Muscle of leg (tissue), 11 donors: Measurements from ENCODE around the gene ZNF670. TPM values are rescaled to one million over a fixed set of nuclear protein-coding genes. Genes with fewer than 3 reads are reported as not detected.
A peak's percentile ranks its signal among the peaks of the same experiment; 100 is the strongest.

Experiments used
- DNase-seq: peaks from one replicate; pipeline ENCODE4 v3.0.0; 2013
- H3K27ac ChIP-seq: one replicate; pipeline ENCODE4 v1.5.1; 2013; ENCODE audit warnings: mild to moderate bottlenecking, low read length, control low read depth
- H3K27me3 ChIP-seq: one replicate; pipeline ENCODE4 v1.6.1; 2013; ENCODE audit warnings: low read length; ENCODE audit not compliant: control insufficient read depth, insufficient read depth
- H3K36me3 ChIP-seq: one replicate; pipeline ENCODE4 v1.6.1; 2013; ENCODE audit warnings: low read length; ENCODE audit not compliant: control insufficient read depth, insufficient read depth
- H3K4me1 ChIP-seq: one replicate; pipeline ENCODE4 v1.6.1; 2013; ENCODE audit warnings: low read length; ENCODE audit not compliant: control insufficient read depth, insufficient read depth
- H3K4me3 ChIP-seq: one replicate; pipeline ENCODE4 v1.5.1; 2013; ENCODE audit warnings: low read length, control low read depth
- H3K9me3 ChIP-seq: replicated peaks from 2 replicates; pipeline ENCODE4 v1.6.1; 2013; ENCODE audit warnings: low read depth, low read length; ENCODE audit not compliant: control insufficient read depth
- WGBS: methylation state at CpG from one replicate; pipeline ENCODE4 v1.1.5; 2013; ENCODE audit warnings: missing lambda C conversion rate; ENCODE audit not compliant: insufficient coverage; 5-methylcytosine and 5-hydroxymethylcytosine counted together
- polyA plus RNA-seq, 8 donors: library from polyadenylated mRNA; unstranded; fragments of 120-200 nt; gene quantifications; one replicate each; pipeline versions ENCODE4 v1.2.1 to v1.2.3, GENCODE V29; 2013; ENCODE audit warnings: inconsistent platforms in 1 of 8, low replicate concordance in 1 of 8; ENCODE audit not compliant: insufficient read length in 8 of 8, insufficient read depth in 1 of 8
- total RNA-seq: library from RNA; stranded (reverse); fragments of 120-200 nt; gene quantifications from one replicate; pipeline ENCODE4 v1.2.4, GENCODE V29; 2013

The ZNF670 gene
- total and polyA plus RNA-seq, 9 donors, result 2.1 to 3.5 (median 3.1) TPM

DNA sequence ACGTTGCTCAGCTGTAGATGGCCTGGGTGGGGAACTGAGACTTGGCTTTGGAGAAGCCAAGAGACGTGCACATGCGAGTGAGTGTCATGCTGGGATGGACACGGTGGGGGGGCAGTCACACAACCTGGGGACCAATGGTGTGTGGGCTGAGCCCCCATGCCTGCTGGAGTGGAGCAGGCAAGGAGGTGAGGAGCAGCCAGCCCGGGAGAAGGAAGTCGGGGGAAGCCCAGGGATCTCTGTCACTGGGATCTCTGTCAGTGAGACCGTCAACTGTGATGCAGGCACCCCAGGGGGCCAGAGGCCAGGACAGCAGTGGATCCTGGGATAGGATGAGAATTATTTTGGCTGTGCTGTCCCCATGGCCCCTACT, 36.5 kb upstream of the ZNF670 start:
- Histone ChIP-seq H3K9me3 (no peaks in the 10 kb centered on the region), H3K4me1 (peaks cover 13% of the 10 kb centered on the region), H3K4me3 (no peak overlapping the region), H3K27me3 (peaks cover 6% of the 10 kb centered on the region), H3K36me3 (no peaks in the 10 kb centered on the region), H3K27ac (no peak overlapping the region)
- 50% methylated on average over 6 of the region's 7 CpGs for WGBS
- DNase-seq, result no peak

DNA sequence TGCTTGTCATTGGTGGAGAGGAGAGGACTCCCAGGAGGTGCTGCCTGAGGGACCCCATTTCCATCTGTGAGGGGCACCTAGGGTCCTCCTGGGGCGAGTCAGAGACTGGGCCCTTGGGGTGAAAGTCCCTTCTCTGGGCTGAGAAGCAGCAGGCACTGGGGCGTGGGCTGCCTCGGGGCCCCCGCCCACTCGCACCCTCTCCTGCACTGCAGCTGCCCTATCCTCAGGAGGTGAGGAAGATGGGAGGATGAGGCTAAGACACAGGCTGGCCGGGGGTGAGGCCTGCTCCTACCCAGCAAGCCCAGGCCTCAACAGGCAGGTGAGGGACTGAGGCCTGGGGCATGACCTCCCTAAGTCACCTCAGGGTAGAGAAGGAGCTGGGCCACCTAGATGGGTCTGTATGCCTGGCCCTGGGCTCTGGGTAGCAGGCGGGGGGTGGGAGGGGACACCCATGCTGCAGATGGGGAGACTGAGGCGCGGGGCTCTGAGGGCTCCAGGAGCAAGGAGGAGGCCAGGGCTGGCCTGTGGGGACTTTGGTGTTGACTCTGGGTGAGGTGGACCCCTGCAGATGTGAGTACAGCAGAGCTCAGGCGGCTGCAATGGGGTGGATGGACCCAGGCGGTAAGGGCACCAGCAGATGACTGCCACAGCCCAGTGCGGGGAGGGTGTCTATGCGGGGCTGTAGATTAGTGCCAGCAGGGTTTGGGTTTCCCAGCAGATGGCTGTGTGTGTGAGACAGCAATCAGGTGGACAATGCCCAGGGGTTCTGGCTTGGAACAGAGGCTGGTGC, 35.9 kb upstream of the ZNF670 start:
- WGBS, result 93% methylated on average over 9 of the region's 13 CpGs
- H3K27ac ChIP-seq, result no peak overlapping the region
- H3K36me3 ChIP-seq, result peaks cover under 1% of the 10 kb centered on the region
- no peak for DNase-seq
- peaks cover 6% of the 10 kb centered on the region for H3K27me3 ChIP-seq
- no peak overlapping the region for H3K4me3 ChIP-seq
- H3K4me1 ChIP-seq, result peaks cover 13% of the 10 kb centered on the region
- H3K9me3 ChIP-seq, result no peaks in the 10 kb centered on the region

DNA sequence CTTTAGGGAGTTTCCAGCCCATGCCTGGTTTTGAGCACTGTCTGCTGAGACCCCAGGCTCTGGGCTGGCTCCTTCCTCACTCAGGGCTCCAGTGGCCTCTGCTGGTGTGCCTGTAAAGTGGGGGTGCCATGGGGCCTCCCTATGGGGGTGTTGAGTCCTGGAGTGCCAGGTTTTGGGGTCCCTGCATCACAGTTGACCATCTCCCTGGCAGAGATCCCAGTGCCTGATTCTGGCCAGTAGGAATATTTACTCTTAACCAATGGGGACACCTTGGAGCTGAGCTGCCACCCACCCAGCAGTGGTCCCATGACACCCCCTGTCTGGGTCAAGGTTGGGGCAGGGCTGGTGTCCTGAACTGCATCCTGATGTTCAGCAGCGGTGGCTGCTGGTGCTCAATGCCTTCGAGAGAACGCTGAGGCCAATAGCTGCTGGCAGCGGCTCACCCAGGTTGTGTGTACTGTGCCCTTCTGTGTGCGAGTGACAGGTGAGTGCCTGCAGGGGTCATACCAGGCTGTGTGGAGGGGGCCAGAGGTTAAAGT, 35.2 kb upstream of the ZNF670 start:
- Histone ChIP-seq H3K27me3 (peaks cover 6% of the 10 kb centered on the region), H3K9me3 (no peaks in the 10 kb centered on the region), H3K4me1 (peaks cover 13% of the 10 kb centered on the region), H3K4me3 (no peak overlapping the region), H3K27ac (no peak overlapping the region), H3K36me3 (peaks cover 2% of the 10 kb centered on the region)
- WGBS, result 88% methylated on average over 4 of the region's 5 CpGs
- DNase-seq, result no peak

DNA sequence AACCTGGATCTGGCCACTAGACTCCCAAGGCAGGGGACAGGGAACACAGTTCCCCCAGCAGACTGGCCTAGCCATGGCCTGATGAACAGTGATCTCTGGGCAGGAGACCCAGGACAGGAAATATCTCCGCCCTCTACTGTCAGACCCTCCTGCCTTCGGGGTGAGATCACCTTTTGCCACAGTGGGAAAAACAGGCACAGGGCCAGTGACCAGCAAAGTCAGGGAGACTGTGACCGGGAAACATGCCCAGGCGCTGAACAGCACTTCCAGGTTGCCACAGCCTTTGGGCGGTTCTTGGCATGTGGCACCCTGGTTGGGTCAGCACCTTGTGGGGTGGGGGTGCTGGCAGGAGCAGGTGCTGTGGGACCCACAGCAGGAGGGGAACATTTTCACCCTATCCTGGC, 34.5 kb upstream of the ZNF670 start:
- Histone ChIP-seq H3K4me1 (peaks cover 13% of the 10 kb centered on the region), H3K27me3 (peaks cover 6% of the 10 kb centered on the region), H3K27ac (no peak overlapping the region), H3K36me3 (peaks cover 2% of the 10 kb centered on the region), H3K9me3 (no peaks in the 10 kb centered on the region), H3K4me3 (no peak overlapping the region)
- DNase-seq, result peak; percentile 10
- 72% methylated on average over 5 of the region's 5 CpGs for WGBS

DNA sequence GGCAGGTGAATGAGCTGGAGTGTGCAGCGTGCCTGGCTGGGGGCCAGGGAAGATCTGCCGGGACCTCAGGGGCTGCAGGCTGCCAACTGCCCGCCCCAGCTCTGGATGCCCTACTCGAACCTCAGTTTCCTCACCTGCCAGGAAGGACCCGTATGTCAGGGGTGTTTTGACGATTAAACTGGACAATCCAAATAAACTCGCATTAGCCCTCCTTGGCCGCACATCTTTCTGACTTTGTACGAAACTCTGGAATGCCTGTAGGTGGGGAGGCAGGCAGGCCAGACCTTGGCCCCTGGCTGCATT, 33.8 kb upstream of the ZNF670 start:
- H3K4me1 ChIP-seq, result peaks cover 13% of the 10 kb centered on the region
- H3K27ac ChIP-seq, result no peak overlapping the region
- peaks cover 2% of the 10 kb centered on the region for H3K36me3 ChIP-seq
- peak overlapping the region; percentile 66 for H3K4me3 ChIP-seq
- no peaks in the 10 kb centered on the region for H3K9me3 ChIP-seq
- no peak for DNase-seq
- whole genome bisulfite sequencing, result 5% methylated on average over 3 of the region's 9 CpGs
- H3K27me3 ChIP-seq, result peaks cover 6% of the 10 kb centered on the region

DNA sequence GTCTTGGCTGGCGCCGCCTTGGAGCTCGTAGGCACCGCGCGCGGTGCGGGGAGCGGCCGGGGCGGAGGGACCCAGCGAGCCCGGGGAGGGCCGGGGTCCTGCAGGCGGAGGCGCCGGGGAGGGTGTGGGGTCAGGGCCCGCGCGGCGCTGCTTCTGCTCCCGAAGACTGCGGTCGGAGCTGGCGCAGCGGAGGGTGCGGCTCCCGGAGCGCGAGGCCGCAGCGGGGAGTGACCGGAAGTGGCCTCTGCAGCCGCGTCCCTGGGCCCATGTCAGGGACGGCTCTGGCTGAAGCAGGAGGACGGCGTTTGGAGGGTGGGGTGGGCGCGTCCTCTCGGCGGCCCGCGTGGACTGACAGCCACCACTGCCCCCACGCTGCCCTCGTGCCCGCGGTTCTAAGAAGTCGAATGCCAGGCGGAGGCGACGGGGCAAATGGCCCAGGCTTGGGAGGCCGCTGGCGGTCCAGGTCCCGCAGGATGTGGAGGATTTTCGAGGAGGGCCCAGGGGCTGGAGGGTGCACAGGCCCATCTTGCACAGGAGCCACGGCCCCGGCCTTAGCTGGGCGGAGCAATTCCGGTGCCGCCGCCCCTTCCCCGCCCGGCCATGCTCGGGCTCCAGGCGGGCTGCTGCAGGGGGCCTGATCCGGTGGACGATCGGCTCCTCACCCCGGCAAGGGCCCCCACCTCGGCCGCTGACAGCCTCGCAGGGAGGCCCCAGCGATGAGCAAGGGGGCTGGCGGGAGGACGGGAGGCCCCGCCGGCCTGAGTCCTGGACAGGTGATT, 33.3 kb upstream of the ZNF670 start:
- Histone ChIP-seq H3K4me1 (peaks cover 13% of the 10 kb centered on the region), H3K4me3 (peak overlapping the region; percentile 66), H3K27ac (peak overlapping the region; percentile 81), H3K27me3 (peaks cover 6% of the 10 kb centered on the region), H3K36me3 (peaks cover 2% of the 10 kb centered on the region), H3K9me3 (no peaks in the 10 kb centered on the region)
- DNase-seq, result peak; percentile 82
- WGBS, result under 1% methylated on average over 73 of the region's 78 CpGs

DNA sequence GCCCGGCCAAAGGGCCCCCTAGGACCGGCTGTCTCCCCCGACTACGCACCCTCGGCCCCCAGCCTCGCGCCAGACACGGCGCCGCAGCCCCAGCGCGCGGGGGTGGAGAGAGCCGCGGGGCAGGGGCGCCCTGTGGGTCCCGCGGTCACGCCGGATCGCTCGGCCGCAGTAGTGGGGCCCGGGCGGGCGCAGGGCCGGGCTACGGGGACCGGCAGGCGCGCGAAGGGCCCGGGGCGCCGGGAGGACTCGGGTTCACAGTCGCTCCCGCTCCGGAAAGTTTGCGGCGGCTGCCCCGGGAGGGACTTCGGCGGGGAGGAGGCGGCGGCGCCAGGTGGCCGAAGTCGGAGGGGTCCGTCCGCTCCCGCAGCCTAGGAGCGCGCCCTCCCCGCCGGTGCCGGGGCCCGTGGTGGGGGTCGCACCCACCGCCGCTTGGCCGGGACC, 32.7 kb upstream of the ZNF670 start:
- Histone ChIP-seq H3K9me3 (no peaks in the 10 kb centered on the region), H3K4me1 (peaks cover 13% of the 10 kb centered on the region), H3K27me3 (peaks cover 6% of the 10 kb centered on the region), H3K27ac (peak overlapping the region; percentile 75), H3K4me3 (peak overlapping the region; percentile 66), H3K36me3 (peaks cover 2% of the 10 kb centered on the region)
- under 1% methylated on average over 62 of the region's 62 CpGs for WGBS
- DNase-seq, result peak; percentile 41

DNA sequence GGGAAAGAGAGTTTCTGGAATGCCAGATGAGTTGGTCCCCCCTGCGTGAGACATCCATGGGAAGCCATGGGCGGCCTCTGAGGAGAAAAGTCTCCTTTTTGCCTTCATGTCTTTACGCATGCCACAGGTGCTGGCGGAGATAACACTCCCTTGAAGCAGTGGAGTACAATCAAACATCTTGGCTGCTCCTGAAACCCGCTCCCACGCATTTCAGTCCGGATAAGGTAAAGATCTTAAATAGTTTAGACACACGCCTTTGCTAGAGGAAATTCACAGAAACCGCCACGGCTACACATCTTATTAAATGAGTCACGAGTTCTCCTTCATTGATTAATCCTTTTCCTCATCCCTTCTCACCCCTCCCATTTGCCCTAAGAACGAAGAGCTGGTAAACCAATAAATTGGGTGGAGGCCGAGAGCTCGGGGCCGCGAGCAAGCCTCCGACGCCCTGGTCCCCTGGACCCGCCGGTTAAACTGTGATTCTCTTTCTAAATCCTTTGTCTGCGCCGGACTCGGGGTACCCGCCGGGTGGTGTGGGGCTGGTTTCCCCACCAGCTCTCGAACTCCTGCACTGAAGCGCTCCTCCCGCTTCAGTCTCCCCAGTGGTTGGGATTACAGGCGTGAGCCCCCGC, 32.1 kb upstream of the ZNF670 start:
- peak; percentile 21 for DNase-seq
- peaks cover 6% of the 10 kb centered on the region for H3K27me3 ChIP-seq
- peak overlapping the region; percentile 66 for H3K4me3 ChIP-seq
- H3K9me3 ChIP-seq, result no peaks in the 10 kb centered on the region
- peaks cover 13% of the 10 kb centered on the region for H3K4me1 ChIP-seq
- peak overlapping the region; percentile 75 for H3K27ac ChIP-seq
- 8% methylated on average over 19 of the region's 30 CpGs for WGBS
- H3K36me3 ChIP-seq, result peaks cover 2% of the 10 kb centered on the region

DNA sequence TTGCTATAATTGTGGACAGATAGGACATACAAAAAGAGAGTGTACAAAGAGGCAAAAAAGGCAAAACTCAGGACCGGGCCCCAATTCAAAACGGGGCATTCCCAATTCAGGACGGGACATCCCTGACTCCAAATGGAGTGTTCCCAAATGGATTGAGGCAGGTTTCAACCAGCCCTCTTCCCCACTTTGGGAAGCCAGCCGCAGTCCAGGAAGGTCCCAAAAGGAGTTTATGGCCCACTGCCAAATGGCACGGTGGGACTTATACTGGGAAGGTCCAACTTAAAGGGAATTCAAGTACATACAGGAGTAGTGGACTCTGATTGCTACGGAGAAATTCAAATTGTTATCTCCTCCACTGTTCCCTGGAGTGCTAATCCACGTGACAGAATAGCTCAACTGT, 29.1 kb upstream of the ZNF670 start:
- H3K36me3 ChIP-seq, result peaks cover 2% of the 10 kb centered on the region
- no peaks in the 10 kb centered on the region for H3K9me3 ChIP-seq
- 64% methylated on average over 5 of the region's 7 CpGs for WGBS
- peaks cover 6% of the 10 kb centered on the region for H3K27me3 ChIP-seq
- no peak overlapping the region for H3K4me3 ChIP-seq
- H3K4me1 ChIP-seq, result peaks cover 23% of the 10 kb centered on the region
- H3K27ac ChIP-seq, result no peak overlapping the region
- no peak for DNase-seq

DNA sequence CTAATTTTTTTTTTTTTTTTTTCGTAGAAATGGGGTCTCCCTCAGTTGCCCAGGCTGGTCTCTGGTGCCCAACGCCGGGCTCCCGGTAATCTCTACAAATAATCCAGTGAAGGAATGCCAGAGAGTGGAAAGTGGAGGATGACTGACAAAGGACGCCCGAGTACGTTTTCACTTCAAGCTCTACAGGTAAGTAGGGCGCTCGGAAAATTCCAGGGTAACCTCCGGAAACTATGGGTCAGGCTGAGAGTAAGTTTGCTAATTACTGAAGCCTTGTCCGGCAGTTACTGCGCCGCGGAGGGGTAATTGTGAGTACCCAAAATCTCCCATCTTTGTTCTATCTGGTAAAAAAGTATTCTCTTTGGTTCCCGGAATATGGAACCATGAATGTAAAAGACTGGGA, 27.4 kb upstream of the ZNF670 start:
- WGBS, result 93% methylated on average over 5 of the region's 15 CpGs
- H3K27ac ChIP-seq, result no peak overlapping the region
- no peak for DNase-seq
- H3K4me1 ChIP-seq, result peaks cover 16% of the 10 kb centered on the region
- no peak overlapping the region for H3K4me3 ChIP-seq
- H3K36me3 ChIP-seq, result peaks cover 9% of the 10 kb centered on the region
- peaks cover 2% of the 10 kb centered on the region for H3K9me3 ChIP-seq
- peaks cover 2% of the 10 kb centered on the region for H3K27me3 ChIP-seq
